Sigmoid colon (tissue), 7 donors: Measurements from ENCODE around the gene LUZP2. TPM values are rescaled to one million over a fixed set of nuclear protein-coding genes. Genes with fewer than 3 reads are reported as not detected.

Source experiments
- DNase-seq: peaks from one replicate; pipeline ENCODE4 v3.0.0-alpha.2; 2019
- H3K27ac ChIP-seq, 4 donors: fragments of 200-600 bp; sonication (generic); one replicate each; pipeline ENCODE4 v1.5.1; 2016 to 2019; ENCODE audit warnings: mild to moderate bottlenecking in 1 of 4
- H3K27me3 ChIP-seq, 3 donors: fragments of 200-600 bp; sonication (generic); one replicate each; pipeline ENCODE4 v1.5.1; 2019; ENCODE audit warnings: mild to moderate bottlenecking in 1 of 3
- H3K36me3 ChIP-seq, 4 donors: fragments of 200-600 bp; sonication (generic); one replicate each; pipeline ENCODE4 v1.5.1; 2016 to 2019
- H3K4me1 ChIP-seq, 4 donors: fragments of 200-600 bp; sonication (generic); one replicate each; pipeline ENCODE4 v1.5.1; 2017 to 2019
- H3K4me3 ChIP-seq, 4 donors: fragments of 200-600 bp; sonication (generic); one replicate each; pipeline ENCODE4 v1.5.1; 2017 to 2019; ENCODE audit warnings: mild to moderate bottlenecking in 2 of 4, moderate library complexity in 1 of 4
- H3K9me3 ChIP-seq, 4 donors: fragments of 200-600 bp in 3 of 4; sonication (generic) in 3 of 4; one replicate each; pipeline versions ENCODE4 v1.5.1 to v1.6.1; 2013 to 2019
- CTCF ChIP-seq, 4 experiments: fragments of 450-650 bp in 3 of 4; fragments of 200-600 bp in 1 of 4; IDR thresholded peaks; one replicate each; pipeline ENCODE4 v1.5.1; 2016 to 2019; ENCODE audit warnings: antibody characterized with exemption in 4 of 4, mild to moderate bottlenecking in 3 of 4, moderate library complexity in 2 of 4
- EP300 ChIP-seq, 4 donors: sonication (generic); formaldehyde crosslinking; IDR thresholded peaks; one replicate each; pipeline ENCODE4 v1.6.1; 2017; ENCODE audit warnings: antibody characterized with exemption in 4 of 4
- POLR2A ChIP-seq, 2 donors: fragments of 450-650 bp; IDR thresholded peaks; one replicate each; pipeline ENCODE4 v1.6.1; 2016; ENCODE audit warnings: antibody characterized with exemption in 2 of 2, mild to moderate bottlenecking in 2 of 2, moderate library complexity in 2 of 2
- POLR2AphosphoS5 ChIP-seq, 4 donors: sonication (generic); formaldehyde crosslinking; IDR thresholded peaks; one replicate each; pipeline ENCODE4 v1.6.1; 2017; ENCODE audit warnings: antibody characterized with exemption in 4 of 4
- WGBS, 2 donors: extraction: QIAGEN DNeasy Blood & Tissue Kit; methylation state at CpG; one replicate each; pipeline ENCODE4 v1.1.7; 2013; 5-methylcytosine and 5-hydroxymethylcytosine counted together
- intact Hi-C: fragments of 100-400 bp; cut with DNase I; formaldehyde crosslinking; loops from one replicate; pipeline ENCODE4 v1.15.1; 2023
- polyA plus RNA-seq, 3 donors: library from polyadenylated mRNA; stranded (reverse); fragments of 200-250 nt; gene quantifications; one replicate each; pipeline ENCODE4 v1.2.3, GENCODE V29; 2013
- total RNA-seq, 4 donors: library from RNA; depleted of rRNA; stranded (reverse); fragments of >200 nt; gene quantifications; one replicate each; pipeline ENCODE4 v1.1.0, GENCODE V29; 2016
- donor health status: healthy with polysubstance abuse.
- donor health status: Bipolar disorder and iron deficiency.
- donor health status: healthy.

Gene LUZP2
- total and polyA plus RNA-seq, 7 donors = 0.16 to 2.1 (median 0.83) TPM

GRCh38 chr11:24622262-24622661 lies 125.4 kb downstream of the LUZP2 start:
- DNase-seq = no peak
- no peaks in the 10 kb centered on the region for H3K27me3 ChIP-seq
- intact Hi-C loops = no loop called here
- WGBS, 2 donors = 85 to 91% methylated on average over 6 of the region's 6 CpGs
- H3K9me3 ChIP-seq = no peaks in the 10 kb centered on the region
- H3K4me1 ChIP-seq = no peaks in the 10 kb centered on the region
- H3K36me3 ChIP-seq = no peaks in the 10 kb centered on the region
- H3K4me3 ChIP-seq = no peak overlapping the region
- no peak overlapping the region for H3K27ac ChIP-seq
- TF ChIP-seq POLR2A (IDR thresholded peaks at IDR 0.05) (no peak), EP300 (IDR thresholded peaks at IDR 0.05) (no peak), CTCF (IDR thresholded peaks at IDR 0.05) (no peak), POLR2AphosphoS5 (IDR thresholded peaks at IDR 0.05) (no peak)

GRCh38 chr11:24623121-24623520 lies 126.3 kb downstream of the LUZP2 start:
- Histone ChIP-seq H3K27me3 (no peaks in the 10 kb centered on the region), H3K4me1 (no peaks in the 10 kb centered on the region), H3K36me3 (no peaks in the 10 kb centered on the region), H3K27ac (no peak overlapping the region), H3K9me3 (no peaks in the 10 kb centered on the region), H3K4me3 (no peak overlapping the region)
- 0 to 54% methylated on average over 1 of the region's 1 CpG for WGBS, 2 donors
- intact Hi-C loops = no loop called here
- no peak for DNase-seq
- TF ChIP-seq POLR2A (IDR thresholded peaks at IDR 0.05) = no peak

GRCh38 chr11:24624432-24624831 lies 127.6 kb downstream of the LUZP2 start:
- Histone ChIP-seq H3K4me1 (no peaks in the 10 kb centered on the region), H3K36me3 (no peaks in the 10 kb centered on the region), H3K27ac (no peak overlapping the region), H3K4me3 (no peak overlapping the region), H3K9me3 (no peaks in the 10 kb centered on the region), H3K27me3 (no peaks in the 10 kb centered on the region)
- TF ChIP-seq EP300 (IDR thresholded peaks at IDR 0.05) = no peak
- no peak for TF ChIP-seq CTCF (IDR thresholded peaks at IDR 0.05)
- no peak for TF ChIP-seq POLR2A (IDR thresholded peaks at IDR 0.05)
- TF ChIP-seq POLR2AphosphoS5 (IDR thresholded peaks at IDR 0.05) = no peak
- 28 to 72% methylated on average over 2 of the region's 2 CpGs for WGBS, 2 donors
- DNase-seq = no peak
- intact Hi-C loops = no loop called here

GRCh38 chr11:24625975-24626374 lies 129.1 kb downstream of the LUZP2 start:
- Histone ChIP-seq H3K27me3 (no peaks in the 10 kb centered on the region), H3K36me3 (no peaks in the 10 kb centered on the region), H3K9me3 (no peaks in the 10 kb centered on the region), H3K27ac (no peak overlapping the region), H3K4me3 (no peak overlapping the region), H3K4me1 (no peaks in the 10 kb centered on the region)
- intact Hi-C loops = no loop called here
- 77 to 91% methylated on average over 1 of the region's 1 CpG for WGBS, 2 donors
- no peak for DNase-seq
- no peak for TF ChIP-seq POLR2AphosphoS5 (IDR thresholded peaks at IDR 0.05)
- no peak for TF ChIP-seq EP300 (IDR thresholded peaks at IDR 0.05)
- no peak for TF ChIP-seq CTCF (IDR thresholded peaks at IDR 0.05)

- Histone ChIP-seq H3K4me3 (no peak overlapping the region), H3K27me3 (no peaks in the 10 kb centered on the region), H3K36me3 (no peaks in the 10 kb centered on the region), H3K4me1 (no peaks in the 10 kb centered on the region), H3K27ac (no peak overlapping the region), H3K9me3 (no peaks in the 10 kb centered on the region)
- DNase-seq = no peak
- TF ChIP-seq CTCF (IDR thresholded peaks at IDR 0.05) (no peak), POLR2AphosphoS5 (IDR thresholded peaks at IDR 0.05) (no peak), POLR2A (IDR thresholded peaks at IDR 0.05) (no peak), EP300 (IDR thresholded peaks at IDR 0.05) (no peak)
- 83 to 86% methylated on average over 5 of the region's 5 CpGs for WGBS, 2 donors
- intact Hi-C loops = no loop called here
These were observed 131.4 kb downstream of the LUZP2 start for GRCh38 chr11:24628224-24628776.
